HG03439 (cell line): ENCODE results near the gene PIPOX.
"Not testable (repeated sequence)": the region's sequence is repeated elsewhere in the genome, so short reads cannot be mapped to it uniquely, and the experiment has no call there.

Source experiments
- ATAC-seq: cut with Tn5 transposase; IDR thresholded peaks from one replicate; pipeline ENCODE4 v1.9.1; 2021; ENCODE audit warnings: mild to moderate bottlenecking, moderate library complexity; ENCODE audit not compliant: unreplicated experiment

PIPOX gene

DNA sequence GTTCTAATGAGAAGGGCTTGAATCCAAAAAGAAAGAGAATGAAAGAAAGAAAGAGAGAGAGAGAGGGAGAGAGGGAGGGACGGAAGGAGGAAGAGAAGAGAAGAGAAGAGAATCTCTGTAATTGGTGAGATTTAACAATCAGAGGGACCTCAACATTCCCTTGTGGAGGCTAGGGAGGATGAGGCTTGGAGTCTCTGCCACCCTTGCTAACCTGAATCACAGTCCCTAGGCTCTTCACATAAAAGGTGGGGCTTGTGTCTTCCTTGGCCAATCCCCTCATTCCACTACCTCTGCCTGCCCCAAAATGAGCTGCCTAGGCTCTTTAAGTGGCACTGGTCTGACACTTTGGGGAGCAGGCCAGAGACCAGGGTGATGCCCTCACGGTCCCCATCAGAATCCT is 30.1 kb downstream of the PIPOX start:
- ATAC-seq, result no peak

DNA sequence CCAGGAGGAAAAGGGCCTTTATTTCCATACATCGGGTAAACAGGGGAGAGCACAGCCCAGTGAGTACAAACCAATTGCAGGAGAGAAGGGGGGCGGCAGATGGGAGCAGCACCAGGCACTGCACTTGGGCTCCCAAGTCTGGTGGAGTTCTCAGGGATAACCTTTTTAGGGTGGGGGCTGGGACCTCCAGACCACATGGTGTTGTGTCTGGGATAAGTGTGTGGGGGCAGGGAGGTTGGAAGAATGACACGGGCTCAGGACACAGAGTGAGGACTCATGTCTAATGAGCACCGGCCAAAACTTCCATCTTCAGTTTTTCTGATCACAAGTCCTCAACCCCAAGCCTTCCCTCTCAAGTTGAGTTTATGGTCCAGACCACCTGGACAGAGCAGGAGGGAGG is 30.6 kb downstream of the PIPOX start:
- ATAC-seq, result no peak

DNA sequence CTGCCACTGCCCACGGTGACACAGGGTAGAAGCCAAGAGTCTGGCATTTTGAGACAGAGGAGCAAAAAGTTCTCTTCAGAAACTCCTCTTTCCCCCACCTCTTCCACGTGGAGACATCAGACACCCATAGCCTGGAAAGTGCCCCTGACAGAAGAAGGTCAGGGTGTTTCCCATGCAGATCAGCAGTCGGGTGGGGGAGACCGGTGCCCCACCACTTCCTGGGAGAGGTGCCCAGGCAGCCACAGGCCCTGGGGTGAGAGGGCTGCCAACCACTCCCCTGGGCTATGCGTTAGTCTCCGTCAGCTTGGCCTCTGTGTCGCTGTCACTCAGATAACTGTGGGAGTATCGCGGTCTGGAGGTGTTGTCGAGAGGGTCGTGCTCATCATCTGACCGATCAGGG is 31.5 kb downstream of the PIPOX start:
- ATAC-seq, result no peak

DNA sequence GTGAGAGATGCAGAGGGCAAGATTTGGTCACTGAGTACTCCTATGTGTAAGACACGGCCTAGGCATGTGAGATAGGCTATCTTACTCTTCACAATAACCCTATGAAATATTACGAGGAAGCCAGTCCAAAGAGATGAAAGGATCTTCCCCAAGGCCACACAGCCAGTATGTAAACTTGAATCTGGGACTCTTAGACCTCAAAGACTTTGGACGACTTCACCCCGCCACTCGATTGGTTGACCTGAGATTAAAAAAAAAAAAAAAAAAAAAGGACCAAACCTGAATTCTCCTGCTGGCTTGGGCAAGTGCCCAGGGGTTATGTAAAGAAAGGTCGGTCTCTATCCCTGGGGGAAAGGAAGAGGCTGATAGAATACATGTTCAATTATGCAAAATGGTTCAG is 33.1 kb downstream of the PIPOX start:
- no peak for ATAC-seq

- ATAC-seq, result no peak
Measured at GRCh38 chr17:29076722-29077121, 33.8 kb downstream of the PIPOX start.

DNA sequence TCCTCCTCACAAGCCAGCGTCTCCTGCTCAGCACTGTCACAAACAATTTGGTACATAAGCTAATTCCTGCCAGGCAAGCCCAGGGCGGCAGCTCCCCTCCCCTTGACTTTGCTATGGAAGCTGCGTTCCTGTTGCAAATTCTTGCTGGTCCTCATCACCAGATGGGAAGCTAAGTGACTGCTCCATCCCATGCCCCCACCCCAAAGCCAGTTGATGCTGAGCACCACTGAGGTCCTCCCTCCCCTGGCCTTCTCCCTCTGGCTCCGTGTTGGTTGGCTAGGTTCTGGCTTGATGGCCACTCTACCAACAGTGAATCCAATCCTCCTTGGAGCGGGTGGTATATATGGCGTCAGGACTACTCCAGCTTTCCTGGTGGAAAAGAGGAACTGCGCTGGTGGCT is 34.4 kb downstream of the PIPOX start:
- no peak for ATAC-seq

DNA sequence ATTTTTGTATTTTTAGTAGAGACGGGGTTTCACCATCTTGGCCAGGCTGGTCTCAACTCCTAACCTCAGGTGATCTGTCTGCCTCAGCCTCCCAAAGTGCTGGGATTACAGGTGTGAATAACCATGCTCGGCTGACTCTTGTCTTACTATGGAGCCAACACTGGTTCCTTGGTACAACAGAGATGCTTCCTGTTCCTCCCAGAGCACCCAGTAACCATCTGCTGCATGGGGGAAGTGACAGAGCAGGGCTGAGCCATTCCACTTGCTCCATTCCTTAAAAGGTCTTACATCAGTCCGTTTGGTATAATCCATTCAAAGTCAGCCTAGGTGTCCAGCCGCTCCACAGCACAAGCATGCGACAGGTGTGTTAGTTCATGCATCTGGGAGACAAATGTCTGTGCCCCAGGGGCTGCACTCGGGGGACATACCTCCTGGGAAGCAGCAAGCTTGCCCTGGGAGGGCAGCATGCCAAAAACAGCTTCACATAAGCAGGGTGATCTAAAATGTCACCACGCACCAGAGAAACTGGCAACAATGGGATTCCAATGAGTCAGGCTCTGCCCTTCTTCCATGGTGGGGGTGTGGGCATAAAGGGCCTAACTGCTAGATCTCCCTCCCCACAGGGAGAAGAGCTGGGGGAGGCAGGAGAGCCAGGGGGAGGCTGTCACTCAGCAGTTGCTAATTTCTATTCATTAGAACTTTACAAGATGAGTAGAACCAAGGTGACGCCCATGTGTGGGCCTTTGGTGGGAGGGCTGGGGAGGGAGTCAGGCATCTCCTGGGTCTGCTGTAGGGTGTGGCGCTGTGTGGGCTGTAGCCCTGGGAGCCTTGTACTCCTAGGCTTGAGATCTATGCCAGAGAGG is 35.5 kb downstream of the PIPOX start:
- ATAC-seq, result no peak

DNA sequence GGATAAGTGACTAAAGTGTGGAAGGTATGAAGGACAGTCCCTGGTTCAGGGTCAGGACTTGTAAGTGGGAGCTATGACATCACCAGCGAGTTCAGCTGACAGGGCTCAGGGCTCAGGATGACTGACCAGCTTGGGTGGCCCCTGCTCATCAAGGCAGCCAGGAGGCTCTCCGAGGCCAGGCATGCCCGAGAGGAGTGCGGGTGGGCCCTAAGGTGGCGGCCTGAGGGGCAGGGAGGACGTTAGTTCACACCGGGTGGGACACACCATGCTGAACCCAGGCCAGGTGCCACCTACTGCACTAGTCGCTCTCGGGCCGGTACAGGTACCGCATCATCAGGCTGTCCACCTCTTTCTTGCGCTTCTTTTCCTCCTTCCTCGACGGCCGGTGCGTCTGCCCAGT is 36.5 kb downstream of the PIPOX start:
- ATAC-seq, result no peak

- no peak for ATAC-seq
Measured at GRCh38 chr17:29079887-29080286, 36.9 kb downstream of the PIPOX start.

DNA sequence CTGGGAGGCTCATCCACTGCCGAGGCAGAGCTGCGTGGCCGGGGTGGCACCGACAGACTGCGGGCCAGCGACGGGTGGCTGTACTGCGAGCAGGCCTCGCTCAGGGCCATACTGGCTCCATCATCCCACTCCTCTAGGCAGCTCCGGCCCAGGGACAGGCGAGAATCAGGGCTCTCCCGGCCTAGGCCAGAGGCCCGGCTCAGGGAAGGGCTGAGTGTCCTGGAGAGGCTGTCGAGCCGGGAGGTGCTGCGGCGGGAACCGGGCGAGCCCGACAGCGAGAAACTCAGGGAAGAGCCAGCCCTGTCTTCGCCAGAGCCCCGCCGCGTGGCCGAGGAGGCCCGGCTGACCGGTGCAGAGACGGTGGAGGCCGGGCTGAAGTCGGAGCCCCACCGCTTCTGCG is 37.4 kb downstream of the PIPOX start:
- ATAC-seq, result no peak

DNA sequence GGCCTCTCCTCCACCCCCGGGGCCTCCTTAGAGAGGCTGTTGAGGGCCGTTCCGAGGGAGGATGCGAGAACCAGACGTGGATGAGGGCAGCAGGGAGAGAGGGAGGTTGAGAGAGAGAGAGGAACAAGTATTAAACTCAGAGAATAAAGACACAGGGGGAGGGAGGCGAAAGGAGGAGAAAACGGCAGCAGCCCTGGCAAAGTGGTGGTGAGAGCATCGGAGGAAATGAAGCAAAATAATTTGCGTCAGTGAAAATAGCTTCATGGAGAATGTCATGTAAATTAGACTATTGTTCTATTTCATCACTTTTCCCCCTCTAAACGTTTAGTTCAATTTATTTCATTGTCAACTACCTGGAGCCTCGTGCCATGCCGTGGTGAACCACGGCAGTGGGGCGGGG is 38.0 kb downstream of the PIPOX start:
- no peak for ATAC-seq

- no peak for ATAC-seq
Measured at GRCh38 chr17:29084541-29085146, 41.7 kb downstream of the PIPOX start.

DNA sequence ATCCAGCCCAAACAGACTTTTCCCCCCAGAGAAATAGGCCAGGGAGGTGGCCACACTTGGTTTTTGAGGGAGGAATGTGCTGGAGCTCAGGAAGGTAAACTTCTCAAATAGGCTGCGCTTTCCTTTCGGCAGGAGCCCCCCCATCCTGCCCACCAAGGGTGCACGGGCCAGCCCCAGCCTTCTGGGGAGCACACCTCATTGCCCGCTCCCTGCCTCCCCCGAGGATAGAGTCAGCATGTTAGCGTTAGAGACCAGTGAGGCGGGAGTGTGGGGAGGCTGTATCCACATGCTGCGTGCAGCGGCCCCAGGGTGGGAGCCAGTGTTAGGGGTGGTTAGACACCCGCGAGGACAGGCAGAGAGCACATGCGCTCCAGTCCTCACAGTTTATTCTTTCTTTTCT is 42.3 kb downstream of the PIPOX start:
- no peak for ATAC-seq

DNA sequence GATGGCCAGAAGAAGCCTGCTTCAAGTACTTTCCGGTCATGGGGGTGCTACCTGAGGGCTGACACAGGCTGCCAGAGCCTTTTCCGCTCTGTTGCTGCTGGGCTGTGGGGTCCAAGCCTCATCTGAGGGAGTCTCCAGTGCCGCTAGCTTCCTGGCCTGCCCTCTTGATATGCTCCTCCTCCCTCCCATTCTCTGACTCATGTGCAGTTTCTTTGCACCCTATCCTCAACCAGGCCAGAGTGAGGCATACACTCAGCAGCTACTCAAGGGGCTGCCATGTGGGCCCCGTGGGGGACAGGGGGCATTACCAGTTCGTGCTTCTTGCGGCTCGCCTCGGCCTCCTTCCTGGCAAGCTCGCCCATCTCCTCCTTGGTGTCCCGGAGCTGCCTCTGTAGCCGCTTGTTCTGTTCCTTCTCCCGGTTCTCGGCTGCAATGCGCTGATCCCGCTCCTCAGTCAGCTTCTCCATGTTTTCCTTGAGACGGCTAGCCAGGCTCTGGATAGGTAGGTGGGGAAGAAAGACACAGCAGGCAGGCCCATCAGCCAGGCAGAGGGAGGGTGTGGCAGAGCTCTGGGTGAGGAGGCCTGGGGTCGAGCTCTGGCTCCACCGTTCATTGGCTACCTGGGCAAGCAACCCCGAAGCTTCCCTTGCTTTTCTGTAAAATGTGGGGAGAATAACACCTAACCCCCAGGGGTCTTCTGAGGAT is 43.8 kb downstream of the PIPOX start:
- no peak for ATAC-seq

GRCh38 chr17:29088782-29089181 is 45.8 kb downstream of the PIPOX start:
- ATAC-seq, result not testable (repeated sequence)

- ATAC-seq, result no peak
Measured at GRCh38 chr17:29089601-29090044, 46.7 kb downstream of the PIPOX start.

DNA sequence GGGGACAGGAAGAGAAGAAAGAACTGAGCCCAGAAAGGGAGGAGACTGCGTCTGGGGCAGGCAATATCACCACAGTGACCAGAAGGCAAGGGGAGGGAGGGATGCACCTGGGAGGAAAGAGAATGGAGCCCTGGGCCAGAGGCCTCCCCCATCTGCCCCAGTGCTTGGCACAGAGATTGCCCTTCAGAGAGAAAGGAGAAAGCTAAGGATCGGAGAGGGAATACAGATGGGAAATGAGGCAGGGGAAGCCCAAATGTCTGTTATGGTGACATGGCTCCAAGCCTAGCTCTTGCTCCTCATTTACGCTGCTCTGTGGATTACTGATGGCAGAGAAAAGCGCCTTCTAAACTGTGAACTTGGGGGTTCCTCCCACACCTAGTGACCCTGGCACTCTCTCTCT is 47.2 kb downstream of the PIPOX start:
- no peak for ATAC-seq

DNA sequence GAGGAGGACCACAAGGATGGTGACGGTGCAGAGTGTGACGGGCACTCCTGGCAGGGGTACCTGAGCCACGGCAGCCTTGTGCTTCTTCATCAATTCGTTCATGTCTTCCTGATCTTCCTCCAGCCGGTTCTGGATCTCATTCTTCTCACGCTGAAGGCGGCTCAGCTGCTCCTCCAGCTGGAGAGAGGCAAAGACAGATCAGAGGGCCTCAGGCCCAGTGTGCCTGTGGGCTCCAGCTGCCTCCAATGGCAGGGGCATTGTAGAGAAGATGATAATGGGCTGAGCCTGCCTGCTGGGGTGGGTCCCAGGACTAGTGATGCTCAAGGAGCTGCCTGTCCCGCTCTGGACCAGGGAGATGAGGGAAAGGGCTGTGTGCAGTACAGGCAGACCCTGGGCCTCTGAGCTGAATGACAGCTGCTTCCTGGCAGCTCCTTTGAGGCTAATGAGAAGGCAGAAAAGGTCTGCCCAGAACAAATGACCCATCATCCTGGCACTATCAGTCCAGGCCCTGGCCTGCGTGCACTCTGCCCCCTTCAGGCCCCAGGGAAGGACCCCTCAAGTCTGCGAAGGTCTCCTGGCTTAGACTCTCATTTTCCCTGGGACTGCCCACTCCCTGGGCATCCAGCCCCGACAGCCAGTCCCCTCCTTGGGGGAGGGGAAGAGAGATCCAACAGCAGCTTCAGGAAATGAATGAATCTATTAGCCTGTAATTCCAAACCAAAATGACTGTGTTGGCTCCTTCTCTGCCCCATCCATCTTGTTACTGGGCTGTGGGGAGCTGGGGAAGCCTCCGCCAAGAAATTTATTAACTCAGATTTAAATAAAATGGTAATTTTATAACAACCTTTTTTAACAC is 48.0 kb downstream of the PIPOX start:
- ATAC-seq, result no peak

GRCh38 chr17:29091606-29092289 is 48.8 kb downstream of the PIPOX start:
- no peak for ATAC-seq

GRCh38 chr17:29093090-29093871 is 50.3 kb downstream of the PIPOX start:
- no peak for ATAC-seq
